H9 (cell line): ENCODE data around the gene HS6ST1. TPM values are rescaled to one million over a fixed set of nuclear protein-coding genes. Genes with fewer than 3 reads are reported as not detected.

Experiments
- DNase-seq: peaks from one replicate; pipeline ENCODE4 v3.0.0-alpha.2; 2017
- H2AFZ ChIP-seq: one replicate; pipeline ENCODE4 v1.6.1; 2013; ENCODE audit warnings: mild to moderate bottlenecking, low read length, control low read depth, moderate library complexity
- H2AK5ac ChIP-seq: 2 replicates; pipeline ENCODE4 v1.6.1; 2013; ENCODE audit warnings: low read length, control low read depth, mixed read lengths; ENCODE audit not compliant: insufficient read length
- H2BK120ac ChIP-seq: one replicate; pipeline ENCODE4 v1.6.1; 2013; ENCODE audit warnings: low read depth, mild to moderate bottlenecking, low read length, control low read depth, inconsistent platforms; ENCODE audit not compliant: poor library complexity, severe bottlenecking
- H2BK12ac ChIP-seq: 2 replicates; pipeline ENCODE4 v1.6.1; 2013; ENCODE audit warnings: low read length, control low read depth, mixed read lengths, low read depth; ENCODE audit not compliant: insufficient read length
- H2BK15ac ChIP-seq: 2 replicates; pipeline ENCODE4 v1.6.1; 2013; ENCODE audit warnings: low read depth, low read length, control low read depth
- H2BK20ac ChIP-seq: one replicate; pipeline ENCODE4 v1.6.1; 2013; ENCODE audit warnings: low read depth, mild to moderate bottlenecking, low read length, control low read depth, inconsistent platforms; ENCODE audit not compliant: poor library complexity, severe bottlenecking
- H2BK5ac ChIP-seq: 2 replicates; pipeline ENCODE4 v1.6.1; 2013; ENCODE audit warnings: low read length, control low read depth, mixed read lengths; ENCODE audit not compliant: insufficient read length
- H3K14ac ChIP-seq: 2 replicates; pipeline ENCODE4 v1.6.1; 2013; ENCODE audit warnings: low read length, control low read depth; ENCODE audit not compliant: insufficient read depth
- H3K18ac ChIP-seq: 2 replicates; pipeline ENCODE4 v1.6.1; 2013; ENCODE audit warnings: low read depth, mild to moderate bottlenecking, mixed read lengths, low read length, control low read depth; ENCODE audit not compliant: insufficient read length
- H3K23ac ChIP-seq: 2 replicates; pipeline ENCODE4 v1.6.1; 2013; ENCODE audit warnings: low read length, control low read depth, mixed read lengths, low read depth; ENCODE audit not compliant: insufficient read length
- H3K23me2 ChIP-seq: 2 replicates; pipeline ENCODE4 v1.6.1; 2013; ENCODE audit warnings: low read depth, mild to moderate bottlenecking, mixed read lengths, low read length, control low read depth; ENCODE audit not compliant: insufficient read length, poor library complexity, severe bottlenecking
- H3K27ac ChIP-seq: 2 replicates; pipeline ENCODE4 v1.5.1; 2013; ENCODE audit warnings: low read length, control low read depth, mixed read lengths, low read depth; ENCODE audit not compliant: insufficient read length
- H3K27me3 ChIP-seq: 2 replicates; pipeline ENCODE4 v1.6.1; 2013; ENCODE audit warnings: low read length, control low read depth, inconsistent platforms; ENCODE audit not compliant: insufficient read depth
- H3K4ac ChIP-seq: 2 replicates; pipeline ENCODE4 v1.6.1; 2013; ENCODE audit warnings: low read depth, mild to moderate bottlenecking, control low read depth, inconsistent platforms, low read length, moderate library complexity
- H3K4me1 ChIP-seq: 2 replicates; pipeline ENCODE4 v1.6.1; 2013; ENCODE audit warnings: low read length, control low read depth, inconsistent platforms; ENCODE audit not compliant: insufficient read depth
- H3K4me2 ChIP-seq: 2 replicates; pipeline ENCODE4 v1.6.1; 2013; ENCODE audit warnings: low read length, control low read depth, mixed read lengths; ENCODE audit not compliant: insufficient read length, insufficient read depth
- H3K56ac ChIP-seq: 2 replicates; pipeline ENCODE4 v1.6.1; 2013; ENCODE audit warnings: low read depth, mild to moderate bottlenecking, mixed read lengths, low read length, control low read depth; ENCODE audit not compliant: insufficient read length
- H3K79me1 ChIP-seq: 2 replicates; pipeline ENCODE4 v1.6.1; 2013; ENCODE audit warnings: low read depth, mild to moderate bottlenecking, moderate library complexity, low read length, control low read depth, inconsistent platforms; ENCODE audit not compliant: insufficient read depth, poor library complexity, severe bottlenecking
- H3K79me2 ChIP-seq: 2 replicates; pipeline ENCODE4 v1.6.1; 2013; ENCODE audit warnings: low read length, control low read depth, inconsistent platforms; ENCODE audit not compliant: insufficient read depth
- H3K9ac ChIP-seq: 2 replicates; pipeline ENCODE4 v1.6.1; 2013; ENCODE audit warnings: low read length, control low read depth, mixed read lengths; ENCODE audit not compliant: insufficient read length; ENCODE audit errors: extremely low read depth
- H3K9me3 ChIP-seq: one replicate; pipeline ENCODE4 v1.6.1; 2013; ENCODE audit warnings: low read depth, low read length, inconsistent platforms; ENCODE audit not compliant: control insufficient read depth
- H3T11ph ChIP-seq: one replicate; pipeline ENCODE4 v1.6.1; 2013; ENCODE audit warnings: mild to moderate bottlenecking, low read length, control low read depth, inconsistent platforms
- H4K20me1 ChIP-seq: one replicate; pipeline ENCODE4 v1.6.1; 2013; ENCODE audit not compliant: control insufficient read depth, insufficient read length, insufficient read depth
- H4K5ac ChIP-seq: 2 replicates; pipeline ENCODE4 v1.6.1; 2013; ENCODE audit warnings: low read depth, mild to moderate bottlenecking, mixed read lengths, low read length, control low read depth; ENCODE audit not compliant: insufficient read length
- H4K8ac ChIP-seq: replicated peaks from 2 replicates; pipeline ENCODE4 v1.6.1; 2013; ENCODE audit warnings: low read length, control low read depth, mixed read lengths, low read depth; ENCODE audit not compliant: insufficient read length
- H4K91ac ChIP-seq: 2 replicates; pipeline ENCODE4 v1.6.1; 2013; ENCODE audit warnings: low read depth, mild to moderate bottlenecking, moderate library complexity, mixed read lengths, low read length, control low read depth; ENCODE audit not compliant: insufficient read length
- H3K27ac Mint-ChIP-seq, 3 experiments: 2 replicates in 2 of 3; 3 replicates in 1 of 3; pipeline ENCODE4 v1.8.0; 2020 to 2021; ENCODE audit warnings: mixed read lengths in 3 of 3, mild to moderate bottlenecking in 1 of 3, moderate library complexity in 1 of 3
- H3K27me3 Mint-ChIP-seq: 2 replicates; pipeline ENCODE4 v1.8.0; 2021; ENCODE audit warnings: low read depth, mild to moderate bottlenecking, moderate library complexity, mixed read lengths
- H3K36me3 Mint-ChIP-seq, 3 experiments: 2 replicates in 2 of 3; 3 replicates in 1 of 3; pipeline ENCODE4 v1.8.0; 2020 to 2021; ENCODE audit warnings: low read depth in 3 of 3, mixed read lengths in 3 of 3; ENCODE audit not compliant: insufficient read depth in 1 of 3
- H3K4me1 Mint-ChIP-seq, 2 experiments: 2 replicates each; pipeline ENCODE4 v1.8.0; 2020; ENCODE audit warnings: mixed read lengths in 2 of 2
- H3K4me3 Mint-ChIP-seq, 2 experiments: 2 replicates in 1 of 2; 3 replicates in 1 of 2; pipeline ENCODE4 v1.8.0; 2020 to 2021; ENCODE audit warnings: mild to moderate bottlenecking in 2 of 2, mixed read lengths in 2 of 2, moderate library complexity in 1 of 2
- H3K9me3 Mint-ChIP-seq, 2 experiments: 2 replicates in 1 of 2; 3 replicates in 1 of 2; pipeline ENCODE4 v1.8.0; 2020; ENCODE audit warnings: mild to moderate bottlenecking in 2 of 2, mixed read lengths in 2 of 2, moderate library complexity in 1 of 2
- WGBS: extraction: QIAGEN DNeasy Blood & Tissue Kit; methylation state at CpG from one replicate; pipeline ENCODE4 v1.1.7; 2013; ENCODE audit warnings: missing lambda C conversion rate, low lambda C conversion rate, mixed read lengths; ENCODE audit not compliant: insufficient read length; ENCODE audit errors: extremely low coverage; 5-methylcytosine and 5-hydroxymethylcytosine counted together
- total RNA-seq: library from RNA; stranded (reverse); gene quantifications from 2 replicates; pipeline ENCODE4 v1.2.1, GENCODE V29; 2021
- TF ChIP-seq, protein P1 (sequence below): fragments of 200-600 bp; sonication (generic); conservative IDR thresholded peaks from 3 replicates; pipeline ENCODE4 v1.8.0; 2021; ENCODE audit warnings: antibody characterized with exemption, mild to moderate bottlenecking

Gene HS6ST1
- total RNA-seq, 1 experiment from 2014 or later = 60.2 TPM

- no peak overlapping the region for H3K27ac ChIP-seq
- no peak overlapping the region for H2AK5ac ChIP-seq
- H2BK20ac ChIP-seq = no peak overlapping the region
- H4K5ac ChIP-seq = no peak overlapping the region
- WGBS = no CpG with 5 or more reads among the region's 3 CpGs
- H3K4ac ChIP-seq = no peak overlapping the region
- no peak overlapping the region for H3K18ac ChIP-seq
- no peaks in the 10 kb centered on the region for H3K9me3 ChIP-seq
- no peak overlapping the region for H3K9ac ChIP-seq
- H4K91ac ChIP-seq = no peak overlapping the region
- H3K4me1 Mint-ChIP-seq = no peaks in the 10 kb centered on the region
- H3K79me1 ChIP-seq = no peaks in the 10 kb centered on the region
- no peak overlapping the region for H3K27ac Mint-ChIP-seq
- H3K23me2 ChIP-seq = no peaks in the 10 kb centered on the region
- no peak overlapping the region for H3K4me2 ChIP-seq
- peaks cover 8 to 23% (median 12%) of the 10 kb centered on the region in 3 experiments for H3K36me3 Mint-ChIP-seq
- H3K4me3 Mint-ChIP-seq = no peak overlapping the region
- DNase-seq = no peak
- H3T11ph ChIP-seq = no peak overlapping the region
- H3K9me3 Mint-ChIP-seq = peaks cover 27 to 33% of the 10 kb centered on the region in 2 experiments
- no peaks in the 10 kb centered on the region for H3K27me3 ChIP-seq
- H3K56ac ChIP-seq = no peak overlapping the region
- H2BK15ac ChIP-seq = no peak overlapping the region
- TF ChIP-seq, protein P1, sequence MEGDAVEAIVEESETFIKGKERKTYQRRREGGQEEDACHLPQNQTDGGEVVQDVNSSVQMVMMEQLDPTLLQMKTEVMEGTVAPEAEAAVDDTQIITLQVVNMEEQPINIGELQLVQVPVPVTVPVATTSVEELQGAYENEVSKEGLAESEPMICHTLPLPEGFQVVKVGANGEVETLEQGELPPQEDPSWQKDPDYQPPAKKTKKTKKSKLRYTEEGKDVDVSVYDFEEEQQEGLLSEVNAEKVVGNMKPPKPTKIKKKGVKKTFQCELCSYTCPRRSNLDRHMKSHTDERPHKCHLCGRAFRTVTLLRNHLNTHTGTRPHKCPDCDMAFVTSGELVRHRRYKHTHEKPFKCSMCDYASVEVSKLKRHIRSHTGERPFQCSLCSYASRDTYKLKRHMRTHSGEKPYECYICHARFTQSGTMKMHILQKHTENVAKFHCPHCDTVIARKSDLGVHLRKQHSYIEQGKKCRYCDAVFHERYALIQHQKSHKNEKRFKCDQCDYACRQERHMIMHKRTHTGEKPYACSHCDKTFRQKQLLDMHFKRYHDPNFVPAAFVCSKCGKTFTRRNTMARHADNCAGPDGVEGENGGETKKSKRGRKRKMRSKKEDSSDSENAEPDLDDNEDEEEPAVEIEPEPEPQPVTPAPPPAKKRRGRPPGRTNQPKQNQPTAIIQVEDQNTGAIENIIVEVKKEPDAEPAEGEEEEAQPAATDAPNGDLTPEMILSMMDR = no peak
- H2BK120ac ChIP-seq = no peak overlapping the region
- no peaks in the 10 kb centered on the region for H4K20me1 ChIP-seq
- no peak overlapping the region for H2AFZ ChIP-seq
- H3K4me1 ChIP-seq = no peaks in the 10 kb centered on the region
- H2BK5ac ChIP-seq = no peak overlapping the region
- no peak overlapping the region for H3K14ac ChIP-seq
- H3K27me3 Mint-ChIP-seq = peaks cover 4% of the 10 kb centered on the region
- no peak overlapping the region for H3K23ac ChIP-seq
- H3K79me2 ChIP-seq = no peaks in the 10 kb centered on the region
- no peak overlapping the region for H2BK12ac ChIP-seq
- no peak overlapping the region for H4K8ac ChIP-seq
Observed at GRCh38 chr2:128341621-128342020, 23.0 kb upstream of the HS6ST1 start.
